ENCODE data around the gene PHRF1.

The PHRF1 gene

GRCh38 chr11:659532-660085, 83.3 kb downstream of the PHRF1 start:
- no peak for DNase-seq (ENCODE audit: low read depth in 2 of 2)
- TF ChIP-seq CTCF (IDR thresholded peaks at IDR 0.05; ENCODE audit: low read depth, low read length) = no peak
- H3K4me3 ChIP-seq (replicated peaks in 1 of 2; ENCODE audit: low read depth in 2 of 2, low read length in 2 of 2) = no peak overlapping the region

GRCh38 chr11:660281-660680, 84.0 kb downstream of the PHRF1 start:
- no peak for DNase-seq (ENCODE audit: low read depth in 2 of 2)
- H3K4me3 ChIP-seq (replicated peaks in 1 of 2; ENCODE audit: low read depth in 2 of 2, low read length in 2 of 2) = no peak overlapping the region
- TF ChIP-seq CTCF (IDR thresholded peaks at IDR 0.05; ENCODE audit: low read depth, low read length) = no peak

GRCh38 chr11:660681-661444, 84.6 kb downstream of the PHRF1 start:
- no peak for DNase-seq (ENCODE audit: low read depth in 2 of 2)

More at GRCh38 chr11:660681-661444, 84.6 kb downstream of the PHRF1 start:
- no peak overlapping the region for H3K4me3 ChIP-seq (replicated peaks in 1 of 2; ENCODE audit: low read depth in 2 of 2, low read length in 2 of 2)
- TF ChIP-seq CTCF (IDR thresholded peaks at IDR 0.05; ENCODE audit: low read depth, low read length) = no peak

Data from cardiac fibroblast (primary cell).